HepG2 (cell line): ENCODE results near the gene SF3B6.

Experiments used
- BORCS8-MEF2B ChIP-seq: sonication (generic); formaldehyde crosslinking; IDR thresholded peaks from 2 replicates; pipeline ENCODE4 v1.8.0; 2022; ENCODE audit warnings: mild to moderate bottlenecking, missing genetic modification reagents
- CCAR2 ChIP-seq: fragments of 200-400 bp; formaldehyde crosslinking; optimal IDR thresholded peaks from 2 replicates; pipeline ENCODE3; 2018; ENCODE audit warnings: low read depth, mild to moderate bottlenecking, low read length, moderate library complexity
- DNMT1 ChIP-seq: sonication (generic); formaldehyde crosslinking; IDR thresholded peaks from 2 replicates; pipeline ENCODE4 v1.5.1; 2020; ENCODE audit warnings: mild to moderate bottlenecking, missing genetic modification reagents
- GABPB1 ChIP-seq: IDR thresholded peaks from 2 replicates; pipeline ENCODE4 v1.6.1; 2016; ENCODE audit warnings: mild to moderate bottlenecking, missing genetic modification reagents, moderate library complexity, missing compliant biosample characterization
- PBX2 ChIP-seq: IDR thresholded peaks from 2 replicates; pipeline ENCODE4 v1.6.1; 2016; ENCODE audit warnings: control low read depth
- PCBP2 ChIP-seq: fragments of 200-400 bp; formaldehyde crosslinking; optimal IDR thresholded peaks from 2 replicates; pipeline ENCODE3; 2018; ENCODE audit warnings: low read length, low read depth; ENCODE audit not compliant: poor library complexity, severe bottlenecking
- POLR2AphosphoS5 ChIP-seq: IDR thresholded peaks from 2 replicates; pipeline ENCODE4 v1.6.1; 2012; ENCODE audit warnings: low read depth, low read length
- REST ChIP-seq, 2 experiments: IDR thresholded peaks; 2 replicates each; pipeline ENCODE4 v1.6.1; 2011 to 2012; ENCODE audit warnings: low read length in 2 of 2, borderline replicate concordance in 1 of 2, low read depth in 1 of 2, mild to moderate bottlenecking in 1 of 2, moderate library complexity in 1 of 2
- YEATS2 ChIP-seq: sonication (generic); formaldehyde crosslinking; IDR thresholded peaks from 2 replicates; pipeline ENCODE4 v1.4.0; 2020; ENCODE audit warnings: missing genetic modification reagents, borderline replicate concordance

- TF ChIP-seq DNMT1 (CRISPR knock-in tag), result no peak
- TF ChIP-seq YEATS2 (CRISPR knock-in tag), result no peak
- TF ChIP-seq BORCS8-MEF2B (CRISPR knock-in tag), result no peak
- TF ChIP-seq CCAR2, result no peak
- TF ChIP-seq PBX2 (CRISPR knock-in tag), result no peak
- no peak for TF ChIP-seq GABPB1
- TF ChIP-seq REST (IDR thresholded peaks at IDR 0.05; ENCODE audit: borderline replicate concordance in 1 of 2, low read depth in 1 of 2, low read length in 2 of 2), result no peak
- TF ChIP-seq POLR2AphosphoS5, result no peak
- no peak for TF ChIP-seq PCBP2
Observed at GRCh38 chr2:24038786-24039499, 37.2 kb downstream of the SF3B6 start.
